Hepatocyte (in vitro differentiated cells): Measurements from ENCODE around the gene UQCC3. TPM values are rescaled to one million over a fixed set of nuclear protein-coding genes. Genes with fewer than 3 reads are reported as not detected.
A peak's percentile ranks its signal among the peaks of the same experiment; 100 is the strongest.

Experiments used
- DNase-seq: peaks from one replicate; pipeline ENCODE4 v3.0.0-alpha.2; 2016; ENCODE audit warnings: low spot score
- H2AFZ ChIP-seq: fragments of 200-600 bp; sonication (generic); 2 replicates; pipeline ENCODE4 v1.6.0; 2016; ENCODE audit warnings: antibody characterized with exemption, mild to moderate bottlenecking
- H3K27ac ChIP-seq: fragments of 200-600 bp; sonication (generic); 2 replicates; pipeline ENCODE4 v1.5.1; 2016; ENCODE audit warnings: mild to moderate bottlenecking
- H3K27me3 ChIP-seq: fragments of 200-600 bp; sonication (generic); 2 replicates; pipeline ENCODE4 v1.6.1; 2016
- H3K36me3 ChIP-seq: fragments of 200-600 bp; sonication (generic); replicated peaks from 2 replicates; pipeline ENCODE4 v1.5.1; 2016; ENCODE audit warnings: low read depth; ENCODE audit not compliant: insufficient read depth
- H3K4me1 ChIP-seq: fragments of 200-600 bp; sonication (generic); 2 replicates; pipeline ENCODE4 v1.5.1; 2016; ENCODE audit warnings: mild to moderate bottlenecking, moderate library complexity; ENCODE audit not compliant: insufficient read depth
- H3K4me2 ChIP-seq: fragments of 200-600 bp; sonication (generic); 2 replicates; pipeline ENCODE4 v1.6.0; 2016
- H3K4me3 ChIP-seq: fragments of 200-600 bp; sonication (generic); 2 replicates; pipeline ENCODE4 v1.5.1; 2016; ENCODE audit warnings: mild to moderate bottlenecking
- H3K79me2 ChIP-seq: fragments of 200-600 bp; sonication (generic); 2 replicates; pipeline ENCODE4 v1.6.0; 2017; ENCODE audit warnings: mild to moderate bottlenecking
- H3K9me2 ChIP-seq: fragments of 200-600 bp; sonication (generic); replicated peaks from 2 replicates; pipeline ENCODE4 v1.6.0; 2017; ENCODE audit warnings: mild to moderate bottlenecking; ENCODE audit not compliant: insufficient read depth
- H3K9me3 ChIP-seq: fragments of 200-600 bp; sonication (generic); 2 replicates; pipeline ENCODE4 v1.5.1; 2016; ENCODE audit warnings: low read depth, mild to moderate bottlenecking
- H4K20me1 ChIP-seq: fragments of 200-600 bp; sonication (generic); 2 replicates; pipeline ENCODE4 v1.6.0; 2016; ENCODE audit warnings: mild to moderate bottlenecking; ENCODE audit not compliant: insufficient read depth, poor library complexity, severe bottlenecking
- CTCF ChIP-seq: fragments of 200-600 bp; sonication (generic); IDR thresholded peaks from 2 replicates; pipeline ENCODE4 v1.5.1; 2016; ENCODE audit warnings: antibody characterized with exemption, mild to moderate bottlenecking; ENCODE audit not compliant: poor library complexity
- EZH2 ChIP-seq: fragments of 200-600 bp; sonication (generic); IDR thresholded peaks from 2 replicates; pipeline ENCODE4 v1.6.1; 2016; ENCODE audit warnings: antibody characterized with exemption, mild to moderate bottlenecking, borderline replicate concordance
- EZH2phosphoT487 ChIP-seq: fragments of 200-600 bp; sonication (generic); IDR thresholded peaks from one replicate; pipeline ENCODE4 v1.6.1; 2018; ENCODE audit warnings: antibody characterized with exemption, mild to moderate bottlenecking, low read depth, moderate library complexity; ENCODE audit not compliant: unreplicated experiment, severe bottlenecking
- WGBS: methylation state at CpG from one replicate; pipeline ENCODE4 v1.1.6; 2016; ENCODE audit warnings: low lambda C conversion rate; ENCODE audit errors: missing lambda C conversion rate; 5-methylcytosine and 5-hydroxymethylcytosine counted together
- polyA plus RNA-seq: library from polyadenylated mRNA; unstranded; fragments of >200 nt; fragmentation: Nextera tagmentation; extraction: Ambion mirVana; gene quantifications from 2 replicates; pipeline ENCODE4 v1.2.1, GENCODE V29; 2016
- total RNA-seq: library from RNA; depleted of rRNA; stranded (reverse); fragments of >200 nt; gene quantifications from 2 replicates; pipeline ENCODE4 v1.2.3, GENCODE V29; 2014

Gene UQCC3
- total and polyA plus RNA-seq, 2 experiments from 2014 or later = 8.9 to 17.0 TPM

GRCh38 chr11:62665075-62665598 lies 6.3 kb upstream of the UQCC3 start, which contains the start of the genes C11orf98 and CSKMT:
Gene C11orf98 (minus strand): TSS chr11:62665210. CDS start chr11:62665169, 41 bp downstream.
Gene CSKMT (plus strand): TSS chr11:62665312. CDS start chr11:62665880, 568 bp downstream.
- no peak for TF ChIP-seq EZH2
- no peak for TF ChIP-seq CTCF
- TF ChIP-seq EZH2phosphoT487 = no peak
- no peaks in the 10 kb centered on the region for H3K9me3 ChIP-seq
- H3K9me2 ChIP-seq = no peaks in the 10 kb centered on the region
- peaks cover 16% of the 10 kb centered on the region for H3K4me1 ChIP-seq
- peak within 1 kb of the TSS; percentile 66 for H2AFZ ChIP-seq
- H3K4me3 ChIP-seq = peak within 1 kb of the TSS; percentile 82
- 2% methylated on average over 43 of the region's 47 CpGs for WGBS
- peak; percentile 96 for DNase-seq
- H3K27ac ChIP-seq = peak within 1 kb of the TSS; percentile 95
- H4K20me1 ChIP-seq = peaks cover 10% of the 10 kb centered on the region
- no peaks in the 10 kb centered on the region for H3K27me3 ChIP-seq
- peaks cover 44% of the 10 kb centered on the region for H3K79me2 ChIP-seq
- H3K36me3 ChIP-seq = no peaks in the 10 kb centered on the region
- H3K4me2 ChIP-seq = peak within 1 kb of the TSS; percentile 84

DNA sequence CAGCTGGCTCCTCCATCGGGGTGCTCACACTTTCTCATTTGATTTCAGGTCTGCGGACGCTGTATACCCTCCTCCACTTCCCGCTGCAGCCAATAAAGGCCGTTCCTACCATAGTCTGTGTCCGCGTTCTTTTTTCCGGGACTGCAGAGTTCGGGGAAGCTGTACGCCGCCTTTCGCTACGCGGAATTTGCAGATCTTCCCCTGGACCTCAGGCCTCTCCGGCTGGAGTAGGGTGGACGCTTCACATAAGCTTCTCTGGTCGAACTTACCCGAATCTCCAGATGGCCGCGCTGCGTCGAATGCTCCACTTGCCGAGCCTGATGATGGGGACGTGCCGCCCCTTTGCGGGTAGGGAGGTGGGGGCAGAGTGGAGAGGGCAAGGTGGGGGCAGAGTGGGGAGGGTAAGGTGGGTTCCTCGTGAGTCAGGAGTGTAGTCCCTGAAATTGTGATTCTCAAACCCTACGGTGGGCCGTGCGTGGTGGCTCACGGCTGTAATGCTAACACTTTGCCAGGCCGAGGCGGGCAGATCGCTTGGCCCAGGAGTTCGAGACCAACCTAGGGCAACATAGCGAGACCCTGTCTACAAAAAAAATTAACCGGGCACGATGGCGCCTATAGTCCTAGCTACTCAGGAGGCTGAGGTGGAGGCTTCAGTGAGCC lies 5.7 kb upstream of the UQCC3 start:
- H3K4me1 ChIP-seq = peaks cover 16% of the 10 kb centered on the region
- H3K79me2 ChIP-seq = peaks cover 48% of the 10 kb centered on the region
- peak overlapping the region; percentile 80 for H3K4me2 ChIP-seq
- peaks cover 10% of the 10 kb centered on the region for H4K20me1 ChIP-seq
- TF ChIP-seq EZH2 (no peak), EZH2phosphoT487 (no peak), CTCF (no peak)
- H2AFZ ChIP-seq = no peak overlapping the region
- H3K27me3 ChIP-seq = no peaks in the 10 kb centered on the region
- H3K4me3 ChIP-seq = peak overlapping the region; percentile 56
- H3K9me3 ChIP-seq = no peaks in the 10 kb centered on the region
- H3K36me3 ChIP-seq = no peaks in the 10 kb centered on the region
- WGBS = 2% methylated on average over 38 of the region's 39 CpGs
- peak; percentile 76 for DNase-seq
- H3K9me2 ChIP-seq = no peaks in the 10 kb centered on the region
- peak overlapping the region; percentile 91 for H3K27ac ChIP-seq

GRCh38 chr11:62666259-62666926 lies 5.1 kb upstream of the UQCC3 start:
- Histone ChIP-seq H3K4me1 (peaks cover 16% of the 10 kb centered on the region), H4K20me1 (peaks cover 10% of the 10 kb centered on the region), H3K79me2 (peaks cover 51% of the 10 kb centered on the region)

More at GRCh38 chr11:62666259-62666926, 5.1 kb upstream of the UQCC3 start:
- DNase-seq = no peak
- no peak for TF ChIP-seq CTCF
- no peak for TF ChIP-seq EZH2phosphoT487
- no peak for TF ChIP-seq EZH2
- Histone ChIP-seq H3K9me3 (no peaks in the 10 kb centered on the region), H3K27me3 (no peaks in the 10 kb centered on the region), H3K9me2 (no peaks in the 10 kb centered on the region), H3K4me3 (peak overlapping the region; percentile 56), H3K36me3 (no peaks in the 10 kb centered on the region), H3K27ac (peak overlapping the region; percentile 91), H2AFZ (no peak overlapping the region), H3K4me2 (peak overlapping the region; percentile 80)
- 61% methylated on average over 16 of the region's 16 CpGs for WGBS
